GM12892 (cell line): ENCODE measurements around the gene THADA.

Source experiments
- POLR2A ChIP-seq: IDR thresholded peaks from 2 replicates; pipeline ENCODE4 v1.6.1; 2011; ENCODE audit warnings: low read depth, low read length, control low read depth
- POLR2AphosphoS5 ChIP-seq: IDR thresholded peaks from 2 replicates; pipeline ENCODE4 v1.6.1; 2011; ENCODE audit warnings: low read depth, low read length, control low read depth
- TAF1 ChIP-seq: IDR thresholded peaks from 2 replicates; pipeline ENCODE4 v1.6.1; 2011; ENCODE audit warnings: low read depth, mild to moderate bottlenecking, control low read depth, low read length, borderline replicate concordance

DNA sequence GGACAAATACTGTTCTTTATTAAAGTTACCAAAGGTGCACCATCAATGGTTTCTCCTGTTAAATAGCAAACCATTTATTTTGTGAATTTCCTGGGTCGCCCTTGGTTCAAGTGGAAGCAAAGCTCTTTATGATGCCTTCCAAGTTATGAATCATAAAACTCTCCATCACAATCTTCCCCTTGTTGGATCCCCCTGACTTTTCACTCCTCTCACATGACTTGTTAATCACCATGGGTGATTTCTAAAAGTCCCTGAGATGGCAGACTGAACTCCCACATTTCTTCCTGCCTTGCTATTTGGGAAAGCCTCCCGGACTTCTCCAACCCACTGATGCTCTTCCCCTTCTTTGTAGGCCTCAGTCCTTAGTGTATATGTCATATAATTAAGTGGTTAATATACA, 176.0 kb downstream of the THADA start:
- no peak for TF ChIP-seq POLR2A
- TF ChIP-seq TAF1 = no peak
- TF ChIP-seq POLR2AphosphoS5 = no peak
